Measurements from ENCODE around the gene YIPF2.

The YIPF2 gene

GRCh38 chr19:10872546-10873107 lies 55.8 kb downstream of the YIPF2 start:
- DNase-seq: no peak

Data from NCI-H2081 (cell line).